ENCODE results near the gene NDUFAF2.

DNA sequence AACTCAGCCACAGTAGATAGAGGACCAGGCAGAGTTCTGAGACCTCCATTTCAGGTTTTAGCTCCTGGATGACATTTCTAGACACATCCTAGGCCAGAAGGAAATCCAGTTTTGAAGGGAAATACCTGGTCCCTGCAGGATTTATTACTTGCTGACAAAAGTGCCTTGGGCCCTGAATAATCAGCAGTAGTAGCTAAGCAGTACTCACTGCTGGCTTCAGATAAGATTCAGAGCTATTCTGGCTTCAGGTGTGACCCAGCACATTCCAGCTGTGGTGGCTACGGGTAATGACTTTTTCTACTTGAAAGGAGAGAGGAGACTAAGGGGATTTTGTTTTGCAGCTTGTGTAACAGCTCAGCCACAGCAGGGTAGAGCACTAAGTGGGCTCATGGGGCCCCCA is 34.0 kb downstream of the NDUFAF2 start:
- TF ChIP-seq, protein P1, sequence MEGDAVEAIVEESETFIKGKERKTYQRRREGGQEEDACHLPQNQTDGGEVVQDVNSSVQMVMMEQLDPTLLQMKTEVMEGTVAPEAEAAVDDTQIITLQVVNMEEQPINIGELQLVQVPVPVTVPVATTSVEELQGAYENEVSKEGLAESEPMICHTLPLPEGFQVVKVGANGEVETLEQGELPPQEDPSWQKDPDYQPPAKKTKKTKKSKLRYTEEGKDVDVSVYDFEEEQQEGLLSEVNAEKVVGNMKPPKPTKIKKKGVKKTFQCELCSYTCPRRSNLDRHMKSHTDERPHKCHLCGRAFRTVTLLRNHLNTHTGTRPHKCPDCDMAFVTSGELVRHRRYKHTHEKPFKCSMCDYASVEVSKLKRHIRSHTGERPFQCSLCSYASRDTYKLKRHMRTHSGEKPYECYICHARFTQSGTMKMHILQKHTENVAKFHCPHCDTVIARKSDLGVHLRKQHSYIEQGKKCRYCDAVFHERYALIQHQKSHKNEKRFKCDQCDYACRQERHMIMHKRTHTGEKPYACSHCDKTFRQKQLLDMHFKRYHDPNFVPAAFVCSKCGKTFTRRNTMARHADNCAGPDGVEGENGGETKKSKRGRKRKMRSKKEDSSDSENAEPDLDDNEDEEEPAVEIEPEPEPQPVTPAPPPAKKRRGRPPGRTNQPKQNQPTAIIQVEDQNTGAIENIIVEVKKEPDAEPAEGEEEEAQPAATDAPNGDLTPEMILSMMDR (IDR thresholded peaks at IDR 0.05; ENCODE audit: insufficient read depth, low read depth, low read length) = no peak
- no peak for TF ChIP-seq EZH2 (IDR thresholded peaks at IDR 0.05; ENCODE audit: insufficient read depth, low read length)
